Fibroblast of skin of abdomen (primary cell): Measurements from ENCODE around the gene PER3.
A peak's percentile ranks its signal among the peaks of the same experiment; 100 is the strongest.

Source experiments
- DNase-seq: peaks from one replicate; pipeline ENCODE4 v3.0.0-alpha.2; 2013

Gene PER3

DNA sequence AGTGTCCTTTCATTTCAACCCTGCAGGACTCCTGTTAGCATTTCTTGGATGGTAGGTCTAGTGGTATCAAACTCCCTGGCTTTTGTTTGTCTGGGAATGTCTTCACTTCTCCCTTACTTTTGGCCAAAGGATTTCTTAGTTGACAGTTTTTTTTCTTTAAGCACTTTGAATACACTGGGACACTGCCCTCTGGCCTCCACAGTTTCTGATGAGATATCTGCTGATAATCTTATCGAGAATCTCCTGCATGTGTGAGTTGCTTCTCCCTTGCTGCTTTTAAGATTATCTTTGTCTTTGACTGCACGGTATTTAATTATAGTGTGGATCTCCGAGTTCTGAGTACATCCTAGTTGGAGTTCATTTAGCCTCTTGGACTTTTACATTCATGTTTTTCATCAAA lies 55.4 kb downstream of the PER3 start:
- no peak for DNase-seq

DNA sequence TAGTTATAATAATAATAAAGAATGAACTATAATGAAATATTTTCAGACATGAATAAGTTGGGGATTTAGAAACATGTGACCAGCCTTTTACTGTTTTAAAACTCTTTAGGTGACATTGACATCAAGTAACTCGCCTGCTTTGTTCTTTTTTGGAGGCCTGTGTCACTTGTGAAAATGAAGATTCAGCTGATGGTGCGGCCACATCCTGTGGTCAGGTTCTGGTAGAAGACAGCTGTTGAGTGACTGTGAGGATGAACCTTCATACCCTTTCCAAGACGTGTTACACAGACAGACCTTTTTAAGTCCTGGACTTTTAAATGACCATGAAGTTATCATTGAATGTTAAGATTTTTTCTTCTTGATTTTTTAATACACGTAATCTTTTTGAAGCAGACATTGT lies 58.4 kb downstream of the PER3 start:
- DNase-seq, result no peak

DNA sequence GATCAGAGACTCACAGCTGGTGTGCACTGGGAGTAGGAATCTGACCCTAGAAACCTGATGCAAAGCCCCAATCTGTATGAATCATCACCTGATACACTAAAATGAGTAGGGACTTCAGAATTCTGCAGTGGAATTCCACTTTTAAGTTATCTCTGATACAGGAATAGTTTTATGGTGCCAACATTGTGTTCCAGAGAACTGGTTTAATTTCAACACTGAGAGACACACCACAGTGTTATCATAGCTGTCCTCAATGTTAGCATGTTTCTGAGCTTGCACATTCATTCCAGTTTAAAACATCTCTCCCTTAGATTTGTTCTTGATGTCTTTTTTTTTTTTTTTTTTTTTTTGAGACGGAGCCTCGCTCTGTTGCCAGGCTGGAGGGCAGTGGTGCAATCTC lies 61.7 kb downstream of the PER3 start:
- DNase-seq, result peak; percentile 2

GRCh38 chr1:7846656-7847055 lies 62.6 kb downstream of the PER3 start:
- DNase-seq, result no peak

GRCh38 chr1:7847599-7847998 lies 63.5 kb downstream of the PER3 start:
- DNase-seq, result peak; percentile 39

DNA sequence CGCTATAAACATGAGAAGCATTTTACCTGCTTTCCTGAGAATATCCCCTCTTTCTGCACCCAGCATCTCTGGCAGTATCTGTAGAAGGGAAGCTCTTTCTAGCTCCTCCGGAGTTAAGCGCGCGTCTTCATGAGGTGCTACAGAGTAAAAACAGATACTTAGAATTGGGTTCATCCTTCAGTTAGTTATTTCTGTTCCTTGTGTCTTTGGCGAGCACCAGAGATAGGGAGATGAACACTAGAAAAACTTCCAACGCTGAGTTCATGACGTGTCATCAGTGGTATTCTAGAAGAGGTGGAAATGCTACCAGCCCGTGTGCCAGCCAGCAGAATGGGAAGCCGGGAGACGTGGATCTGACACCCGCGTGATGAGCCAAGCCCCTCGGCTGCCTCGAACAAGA lies 66.7 kb downstream of the PER3 start:
- no peak for DNase-seq

- no peak for DNase-seq
Observed at GRCh38 chr1:7852804-7853683, 69.0 kb downstream of the PER3 start, which contains the start of gene UTS2. UTS2 (minus strand) TSS chr1:7853065; CDS start chr1:7853003, 62 bp downstream.

- no peak for DNase-seq
Observed at GRCh38 chr1:7853684-7854026, 69.6 kb downstream of the PER3 start.

DNA sequence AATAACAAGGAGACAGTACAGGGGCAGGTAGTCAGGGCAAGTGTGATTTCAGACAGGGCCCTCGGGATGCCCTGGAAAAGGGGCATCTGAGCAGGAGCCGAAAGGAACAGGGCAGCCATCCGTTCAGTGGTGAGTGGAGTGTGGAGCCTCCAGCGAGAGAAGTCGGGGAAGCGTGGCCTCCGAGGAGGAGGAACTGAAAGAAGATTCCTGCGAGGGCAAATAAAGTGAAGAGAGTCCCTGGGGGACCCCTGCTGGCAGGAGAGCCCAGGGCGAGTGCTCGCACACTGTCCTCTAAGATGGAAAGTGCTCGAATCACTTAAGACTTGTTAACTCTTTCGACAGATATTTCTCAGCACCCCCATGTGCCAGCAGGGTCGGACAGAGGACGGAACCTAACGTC lies 72.3 kb downstream of the PER3 start:
- DNase-seq, result peak; percentile 21

DNA sequence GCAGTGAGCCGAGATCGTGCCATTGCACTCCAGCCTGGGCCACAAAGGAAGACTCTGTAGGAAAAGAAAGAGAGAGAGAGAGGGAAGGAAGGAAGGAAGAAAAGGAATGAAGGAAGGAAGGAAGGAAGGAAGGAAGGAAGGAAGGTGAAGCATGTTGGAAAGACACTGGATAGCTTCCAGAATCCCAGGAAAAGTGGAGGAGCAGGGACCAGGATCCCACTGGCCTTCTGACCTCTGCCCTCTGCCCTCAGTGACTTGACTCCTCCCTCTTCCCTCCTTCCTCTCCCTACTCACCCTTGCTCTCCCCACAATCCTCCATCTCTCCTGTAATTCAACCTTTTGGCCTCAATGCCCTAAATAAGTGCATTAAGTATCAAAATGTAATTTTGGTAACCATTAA lies 72.9 kb downstream of the PER3 start:
- no peak for DNase-seq

- no peak for DNase-seq
Observed at GRCh38 chr1:7857985-7858384, 73.9 kb downstream of the PER3 start.

DNA sequence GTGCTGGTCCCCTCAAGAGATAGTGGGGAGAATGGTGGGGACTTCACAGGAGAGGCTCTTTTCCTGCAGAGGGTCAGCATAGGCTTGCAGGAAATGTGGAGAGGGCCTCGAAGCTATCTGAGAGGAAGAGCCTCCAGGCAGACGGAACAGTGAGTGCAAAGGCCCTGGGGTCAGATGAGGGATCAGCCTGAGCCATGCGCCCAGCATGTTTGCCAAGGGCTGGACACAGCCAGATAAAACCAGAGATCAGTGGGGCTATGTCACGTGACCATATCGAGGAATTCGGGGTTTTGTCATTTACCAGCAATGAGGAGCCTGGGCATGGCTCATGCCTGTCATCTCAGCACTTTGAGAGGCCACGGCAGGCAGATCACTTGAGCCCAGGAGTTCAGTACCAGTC lies 75.3 kb downstream of the PER3 start:
- DNase-seq, result no peak

DNA sequence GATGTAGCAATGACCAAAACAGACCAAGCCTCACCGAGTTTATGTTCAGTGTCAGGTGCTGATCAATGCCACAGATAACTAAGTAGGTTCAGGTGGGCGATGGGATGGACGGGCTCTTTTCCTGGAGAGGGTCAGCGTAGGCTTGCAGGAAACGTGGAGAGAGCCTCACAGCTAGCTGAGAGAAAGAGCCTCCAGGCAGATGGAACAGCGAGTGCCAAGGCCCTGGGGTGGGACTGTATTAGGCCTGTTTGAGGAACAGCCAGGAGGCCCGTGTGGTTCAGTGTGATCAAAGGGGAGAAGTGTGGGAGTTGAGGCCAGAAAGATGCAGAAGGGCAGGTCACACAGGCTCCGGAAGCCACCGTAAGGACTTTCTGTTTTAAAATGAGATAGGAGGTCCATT lies 76.0 kb downstream of the PER3 start:
- DNase-seq, result no peak

DNA sequence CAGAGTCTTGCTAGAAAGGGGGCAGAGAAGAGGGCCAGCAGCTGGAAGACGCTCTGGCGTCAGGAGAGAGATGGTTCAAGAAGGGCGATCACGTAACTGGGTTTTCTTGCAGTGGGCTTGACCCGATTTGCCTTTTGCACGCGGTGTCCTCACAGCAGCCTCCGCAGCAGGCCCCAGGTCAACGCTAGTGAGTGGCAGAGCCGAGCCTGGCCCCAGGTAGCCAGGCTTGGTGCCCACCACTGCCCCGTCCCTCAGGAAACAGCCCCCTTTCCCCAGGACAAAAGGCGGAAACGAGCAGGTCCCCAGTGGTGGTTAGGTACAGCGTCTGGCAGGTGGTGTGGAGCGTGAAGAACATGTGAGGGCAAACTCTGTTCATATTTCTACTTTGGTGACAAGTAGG lies 77.4 kb downstream of the PER3 start:
- no peak for DNase-seq

DNA sequence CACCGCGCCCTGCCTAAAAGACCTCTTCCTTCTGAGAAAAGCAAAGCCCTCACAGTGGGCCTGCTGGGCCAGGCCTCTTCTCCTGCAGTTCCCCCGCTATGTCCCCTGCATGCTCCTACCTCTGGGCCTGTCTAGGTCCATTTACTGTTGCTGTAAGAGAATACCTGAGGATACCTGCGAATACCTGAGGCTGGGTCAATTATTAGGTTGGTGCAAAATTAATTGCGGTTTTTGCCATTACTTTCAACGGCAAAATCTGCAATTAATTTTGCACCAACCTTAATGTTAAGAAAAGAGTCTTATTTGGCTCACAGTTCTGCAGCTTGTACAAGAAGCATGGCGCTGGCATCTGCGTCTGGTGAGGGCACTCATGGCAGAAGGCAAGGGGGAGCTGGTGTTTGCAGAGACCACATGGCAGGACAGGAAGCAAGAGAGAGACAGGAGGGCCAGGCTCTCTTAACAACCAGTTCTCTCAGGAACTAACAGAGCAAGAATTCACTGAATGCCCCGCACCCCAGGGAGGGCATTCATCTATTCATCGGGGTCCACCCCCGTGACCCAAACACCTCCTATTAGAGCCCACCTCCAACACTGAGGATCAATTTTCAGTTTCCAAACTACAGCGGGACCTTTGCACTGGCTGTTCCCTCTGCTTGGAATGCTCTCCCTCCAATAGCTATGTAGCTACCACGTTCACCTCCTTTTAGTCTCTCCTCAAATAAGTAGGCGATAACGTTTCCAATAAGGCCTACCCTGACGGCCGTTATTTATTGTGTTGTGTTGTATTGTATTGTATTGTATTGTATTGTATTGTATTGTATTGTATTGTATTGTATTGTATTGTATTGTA lies 78.3 kb downstream of the PER3 start:
- no peak for DNase-seq

DNA sequence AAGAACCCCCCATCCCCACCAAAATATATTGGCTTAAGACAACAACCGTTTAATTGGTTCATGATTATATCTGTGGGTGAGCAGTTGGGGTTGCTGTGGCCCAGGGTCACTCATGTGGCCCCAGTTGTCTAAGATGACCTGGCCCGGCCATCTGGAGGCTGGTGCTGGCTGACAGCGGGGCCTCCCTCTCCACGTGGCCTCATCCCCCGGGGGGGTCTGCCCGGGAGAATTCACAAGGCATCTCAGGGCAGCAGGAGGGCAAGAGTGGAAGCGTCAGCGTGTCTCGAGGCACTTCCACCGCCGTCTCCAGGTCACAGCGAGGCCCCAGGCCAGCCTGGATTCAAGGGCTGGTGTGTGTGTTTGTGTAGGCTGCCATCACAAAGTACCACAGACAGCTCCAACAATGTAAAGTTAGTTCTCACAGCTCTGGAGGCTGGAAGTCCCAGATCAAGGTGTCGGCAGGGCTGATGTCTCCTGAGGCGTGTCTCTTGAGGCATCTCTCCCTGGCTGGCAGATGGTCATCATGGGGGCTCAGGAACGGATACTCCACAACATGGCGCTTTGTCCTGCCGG lies 79.8 kb downstream of the PER3 start:
- DNase-seq, result no peak

- no peak for DNase-seq
Observed at GRCh38 chr1:7865978-7866377, 81.9 kb downstream of the PER3 start.

GRCh38 chr1:7868070-7868780 lies 84.1 kb downstream of the PER3 start:
- no peak for DNase-seq

DNA sequence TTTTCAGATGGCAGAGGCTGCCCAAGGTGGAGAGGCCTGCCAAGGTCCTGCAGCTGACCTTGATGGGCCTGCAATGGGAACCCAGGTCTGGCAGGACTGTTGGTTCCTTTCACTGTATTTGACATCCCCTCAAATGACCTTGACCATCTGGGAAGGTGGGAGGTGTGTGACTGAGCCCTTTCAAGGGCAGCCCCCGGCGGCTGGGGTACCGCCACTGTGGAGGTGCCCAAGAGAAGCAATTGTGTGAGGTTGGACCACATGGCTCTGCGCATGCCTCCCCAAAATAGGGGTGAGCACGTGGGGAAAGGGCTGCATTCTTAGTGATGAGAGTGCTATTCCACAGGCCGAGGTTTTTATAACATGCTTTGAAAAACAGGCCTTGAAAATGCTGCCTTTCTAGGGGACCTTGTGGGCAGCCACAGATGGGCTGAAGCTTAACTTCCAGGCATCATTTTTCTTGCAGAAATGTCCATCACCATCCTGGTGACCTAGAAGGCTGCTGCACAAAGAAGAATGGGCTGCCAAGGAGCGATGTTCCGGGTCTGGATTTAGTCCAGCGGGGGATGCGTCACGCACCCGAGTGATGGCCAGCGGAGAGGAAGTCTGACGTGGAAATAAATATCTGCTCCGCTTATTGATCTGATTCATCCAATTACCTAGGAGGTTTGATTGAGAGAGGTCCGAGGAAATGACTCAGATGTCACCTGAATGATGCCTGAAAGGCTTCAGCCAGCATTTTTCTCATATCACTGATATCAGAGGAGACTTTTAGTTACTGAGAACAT lies 85.2 kb downstream of the PER3 start:
- DNase-seq, result no peak

- DNase-seq, result no peak
Observed at GRCh38 chr1:7871136-7871535, 87.0 kb downstream of the PER3 start.

DNA sequence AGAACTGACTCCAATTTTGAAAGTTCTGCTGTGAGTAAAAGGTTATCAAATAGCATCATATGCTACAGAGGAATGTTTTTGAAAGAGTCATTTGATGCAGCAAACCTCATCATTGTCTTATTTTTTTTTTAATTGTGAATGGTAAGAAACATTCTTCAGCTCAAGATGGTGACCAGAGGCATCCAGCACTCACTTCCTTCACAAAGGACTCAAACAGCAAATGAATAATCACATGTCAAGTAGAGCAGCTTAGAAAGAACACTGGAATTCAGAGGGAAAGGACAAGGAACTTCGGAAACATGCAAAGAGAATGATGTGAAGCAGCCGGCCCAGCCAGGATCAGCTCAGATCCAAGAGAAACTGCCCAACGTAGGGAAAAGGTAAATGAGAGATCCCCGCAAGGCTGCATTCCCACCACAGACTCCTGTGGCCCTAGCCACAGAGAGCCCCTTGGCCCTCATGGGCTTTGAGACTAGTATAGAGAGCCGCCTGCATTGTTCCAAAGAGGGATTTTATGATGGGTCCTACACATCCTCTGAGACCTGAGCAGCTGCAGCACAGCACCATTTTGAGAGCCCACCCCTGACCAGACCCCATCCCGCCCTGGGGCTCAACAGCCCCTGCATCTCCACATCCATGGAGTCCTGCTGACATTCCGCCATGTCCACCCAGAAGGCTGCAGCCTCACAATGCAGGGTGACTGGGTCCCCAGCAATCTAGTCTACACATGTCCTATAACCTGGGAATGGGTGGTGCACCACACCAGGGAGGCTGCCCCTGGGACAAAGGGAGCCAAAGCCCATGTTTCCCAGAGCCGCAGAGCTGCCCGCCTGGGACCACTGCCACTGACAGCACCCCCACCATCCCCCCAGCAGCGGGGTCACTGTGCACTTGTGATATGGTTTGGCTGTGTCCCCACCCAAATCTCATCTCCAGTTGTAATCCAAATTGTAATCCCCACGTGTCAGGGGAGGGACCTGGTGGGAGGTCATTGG lies 90.0 kb downstream of the PER3 start:
- DNase-seq, result no peak
